ENCODE measurements around the gene RTP4.
"Not testable (repeated sequence)": the region's sequence is repeated elsewhere in the genome, so short reads cannot be mapped to it uniquely, and the experiment has no call there.

The RTP4 gene

GRCh38 chr3:187396661-187397060, 28.5 kb downstream of the RTP4 start:
- H3K9me3 Mint-ChIP-seq, result no peaks in the 10 kb centered on the region
- peaks cover 23% of the 10 kb centered on the region for H3K27me3 Mint-ChIP-seq
- DNase-seq, result no peak
- H3K4me1 Mint-ChIP-seq, result no peaks in the 10 kb centered on the region
- H3K36me3 Mint-ChIP-seq, result no peaks in the 10 kb centered on the region
- no peak overlapping the region for H3K27ac Mint-ChIP-seq
- CTCF ChIA-PET, result no interaction called here
- H3K4me3 Mint-ChIP-seq, result no peak overlapping the region

DNA sequence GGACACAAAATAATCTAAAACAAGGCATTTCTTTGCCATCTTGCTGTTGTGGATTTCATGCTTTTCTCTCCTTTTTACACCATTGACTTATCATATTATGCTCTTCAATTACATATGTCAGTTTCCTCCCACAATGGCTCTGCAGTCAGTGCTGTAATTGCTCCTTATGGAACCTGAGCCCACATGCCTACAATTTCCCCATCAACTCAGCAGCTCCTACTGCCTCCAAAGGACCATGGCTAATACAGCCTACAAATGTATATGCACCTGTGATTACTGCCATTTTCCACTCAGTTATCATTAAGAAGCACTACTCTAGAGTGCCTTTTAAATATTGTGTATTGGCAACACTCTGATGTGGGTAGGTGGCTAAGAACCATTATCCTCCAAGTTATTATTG, 30.8 kb downstream of the RTP4 start:
- H3K27ac Mint-ChIP-seq, result no peak overlapping the region
- no peak overlapping the region for H3K4me3 Mint-ChIP-seq
- H3K9me3 Mint-ChIP-seq, result no peaks in the 10 kb centered on the region
- H3K27me3 Mint-ChIP-seq, result peaks cover 11% of the 10 kb centered on the region
- CTCF ChIA-PET, result interaction anchor here (1.3 to 1.5 kb wide), 2 partner anchors 79 to 280 kb away, joined by 3 to 6 read pairs; no protein-coding TSS in a partner anchor
- no peak for DNase-seq
- H3K36me3 Mint-ChIP-seq, result no peaks in the 10 kb centered on the region
- no peaks in the 10 kb centered on the region for H3K4me1 Mint-ChIP-seq

- Mint-ChIP-seq H3K9me3 (no peaks in the 10 kb centered on the region), H3K4me1 (no peaks in the 10 kb centered on the region), H3K27me3 (peaks cover 11% of the 10 kb centered on the region), H3K4me3 (no peak overlapping the region), H3K36me3 (no peaks in the 10 kb centered on the region), H3K27ac (no peak overlapping the region)
- CTCF ChIA-PET, result no interaction called here
- DNase-seq, result no peak
These were observed 32.6 kb downstream of the RTP4 start for GRCh38 chr3:187400756-187401155.

DNA sequence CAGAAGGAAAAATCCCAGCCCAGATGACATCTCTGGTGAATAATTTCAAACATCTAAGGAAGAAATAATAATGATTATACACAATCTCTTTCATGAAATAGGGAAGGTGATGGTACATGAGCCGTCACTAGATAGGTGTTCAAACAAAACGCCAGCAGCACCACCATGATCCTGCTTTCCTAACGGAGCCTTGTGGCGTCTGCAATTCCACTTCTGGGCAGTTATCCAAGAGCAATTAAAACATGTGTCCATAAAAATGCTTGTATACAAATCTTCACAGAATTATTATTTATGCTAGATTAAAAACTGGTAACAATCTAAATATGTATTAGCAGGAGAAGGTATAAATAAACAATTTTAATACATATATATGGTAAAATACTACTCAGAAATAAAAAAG, 33.7 kb downstream of the RTP4 start:
- Mint-ChIP-seq H3K36me3 (no peaks in the 10 kb centered on the region), H3K9me3 (no peaks in the 10 kb centered on the region), H3K4me1 (no peaks in the 10 kb centered on the region), H3K4me3 (no peak overlapping the region), H3K27ac (no peak overlapping the region), H3K27me3 (peaks cover 11% of the 10 kb centered on the region)
- CTCF ChIA-PET, result no interaction called here
- DNase-seq, result no peak

DNA sequence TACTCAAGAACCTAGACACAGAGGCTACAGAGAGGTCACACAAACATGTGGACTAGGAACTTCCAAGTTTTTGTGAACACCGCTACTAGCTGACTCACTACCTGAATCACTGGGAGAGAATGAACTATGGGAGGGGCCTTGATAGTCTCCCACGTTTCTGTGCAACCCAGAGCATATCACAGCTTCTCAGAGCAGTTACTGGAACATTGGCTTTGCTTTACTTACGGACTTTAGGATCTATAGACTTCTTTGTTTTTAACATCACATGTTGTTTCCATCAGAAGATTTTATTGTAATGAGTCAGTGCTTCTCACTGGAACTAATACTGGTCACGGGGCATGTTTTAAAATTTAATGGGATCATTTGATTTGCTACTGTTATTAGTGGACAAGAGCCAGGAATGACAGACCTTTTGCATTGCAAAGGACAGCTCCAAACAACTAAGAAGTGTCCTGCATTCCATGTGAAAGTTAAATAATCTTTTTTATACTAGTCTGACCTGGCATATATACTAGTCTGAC, 35.6 kb downstream of the RTP4 start:
- no peaks in the 10 kb centered on the region for H3K9me3 Mint-ChIP-seq
- H3K27ac Mint-ChIP-seq, result no peak overlapping the region
- H3K4me3 Mint-ChIP-seq, result no peak overlapping the region
- peaks cover 11% of the 10 kb centered on the region for H3K27me3 Mint-ChIP-seq
- CTCF ChIA-PET, result no interaction called here
- no peak for DNase-seq
- no peaks in the 10 kb centered on the region for H3K36me3 Mint-ChIP-seq
- H3K4me1 Mint-ChIP-seq, result no peaks in the 10 kb centered on the region

- CTCF ChIA-PET, result interaction anchor here (1.3 to 2.2 kb wide), 2 partner anchors 87 to 272 kb away, joined by 6 to 7 read pairs; no protein-coding TSS in a partner anchor
These were observed 38.7 kb downstream of the RTP4 start for GRCh38 chr3:187406927-187407326.

DNA sequence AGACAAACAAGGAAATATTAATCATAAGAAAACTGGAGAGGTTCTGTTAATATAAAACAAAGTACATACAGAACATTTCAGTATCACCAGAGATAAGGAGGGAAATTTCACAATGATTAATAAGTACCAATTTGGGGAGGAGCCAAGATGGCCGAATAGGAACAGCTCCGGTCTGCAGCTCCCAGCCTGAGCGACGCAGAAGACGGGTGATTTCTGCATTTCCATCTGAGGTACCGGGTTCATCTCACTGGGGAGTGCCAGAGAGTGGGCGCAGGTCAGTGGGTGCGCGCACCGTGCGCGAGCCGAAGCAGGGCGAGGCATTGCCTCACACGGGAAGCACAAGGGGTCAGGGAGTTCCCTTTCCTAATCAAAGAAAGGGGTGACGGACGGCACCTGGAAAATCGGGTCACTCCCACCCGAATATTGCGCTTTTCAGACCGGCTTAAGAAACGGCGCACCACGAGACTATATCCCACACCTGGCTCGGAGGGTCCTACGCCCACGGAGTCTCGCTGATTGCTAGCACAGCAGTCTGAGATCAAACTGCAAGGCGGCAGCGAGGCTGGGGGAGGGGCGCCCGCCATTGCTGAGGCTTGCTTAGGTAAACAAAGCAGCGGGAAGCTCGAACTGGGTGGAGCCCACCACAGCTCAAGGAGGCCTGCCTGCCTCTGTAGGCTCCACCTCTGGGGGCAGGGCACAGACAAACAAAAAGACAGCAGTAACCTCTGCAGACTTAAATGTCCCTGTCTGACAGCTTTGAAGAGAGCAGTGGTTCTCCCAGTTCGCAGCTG, 44.0 kb downstream of the RTP4 start:
- H3K4me3 Mint-ChIP-seq, H3K36me3 Mint-ChIP-seq, H3K4me1 Mint-ChIP-seq, DNase-seq, H3K27ac Mint-ChIP-seq, H3K27me3 Mint-ChIP-seq, H3K9me3 Mint-ChIP-seq, CTCF ChIA-PET: not testable (repeated sequence)

More at GRCh38 chr3:187406927-187407326, 38.7 kb downstream of the RTP4 start:
- H3K4me3 Mint-ChIP-seq, result no peak overlapping the region
- peaks cover 5% of the 10 kb centered on the region for H3K27me3 Mint-ChIP-seq
- DNase-seq, result no peak
- H3K4me1 Mint-ChIP-seq, result no peaks in the 10 kb centered on the region
- no peaks in the 10 kb centered on the region for H3K36me3 Mint-ChIP-seq
- H3K27ac Mint-ChIP-seq, result no peak overlapping the region
- H3K9me3 Mint-ChIP-seq, result no peaks in the 10 kb centered on the region

Data from activated naive CD4-positive, alpha-beta T cell treated with anti-CD3 and anti-CD28 coated beads, Interleukin-2, amount 10 ng/mL, durations not matched to agents 7 days and 5 days (primary cell).